Measurements from ENCODE around the gene VPS36.

Gene VPS36

GRCh38 chr13:52399708-52400107, 50.7 kb downstream of the VPS36 start:
- Histone ChIP-seq H3K36me3 (peaks cover 0 to 11% (median 0%) of the 10 kb centered on the region in 11 experiments; a peak in 1 of 22 replicates), H3K27ac (no peak overlapping the region), H3K27me3 (no peaks in the 10 kb centered on the region), H3K4me3 (no peak overlapping the region), H3K9me3 (replicated peaks in 1 of 11) (no peaks in the 10 kb centered on the region; a peak in 1 of 22 replicates), H3K9ac (no peak overlapping the region), H3K4me1 (peaks cover 24 to 38% (median 30%) of the 10 kb centered on the region in 10 experiments), H3K4me2 (0 out of 22 replicates have a peak overlapping the region, but pooled peaks of 1 of the 11 experiments have one; percentile 0), H4K20me1 (no peaks in the 10 kb centered on the region)
- no peak for TF ChIP-seq Cebpa-rat (IDR thresholded peaks at IDR 0.05)

- H3K9me3 ChIP-seq (replicated peaks in 1 of 11) = no peaks in the 10 kb centered on the region; a peak in 1 of 22 replicates
- H3K27me3 ChIP-seq = no peaks in the 10 kb centered on the region
- H3K4me2 ChIP-seq = no peak overlapping the region
- H3K4me1 ChIP-seq = peaks cover 17 to 31% (median 25%) of the 10 kb centered on the region in 10 experiments
- H3K4me3 ChIP-seq = no peak overlapping the region
- peaks cover 0 to 11% (median 0%) of the 10 kb centered on the region in 11 experiments; a peak in 1 of 22 replicates for H3K36me3 ChIP-seq
- no peak overlapping the region for H3K9ac ChIP-seq
- no peaks in the 10 kb centered on the region for H4K20me1 ChIP-seq
- TF ChIP-seq Cebpa-rat (IDR thresholded peaks at IDR 0.05) = no peak
- H3K27ac ChIP-seq = no peak overlapping the region
Measured at GRCh38 chr13:52399046-52399445, 51.4 kb downstream of the VPS36 start.

GRCh38 chr13:52395704-52396103, 54.7 kb downstream of the VPS36 start:
- H3K27me3 ChIP-seq = no peaks in the 10 kb centered on the region
- peaks cover 0 to 11% (median 0%) of the 10 kb centered on the region in 11 experiments; a peak in 1 of 22 replicates for H3K36me3 ChIP-seq
- H3K4me2 ChIP-seq = peak overlapping the region in 6 of 11 experiments; percentile 4 to 67 (median 40); a peak in 10 of 22 replicates
- no peak for TF ChIP-seq Cebpa-rat (IDR thresholded peaks at IDR 0.05)
- peaks cover 0 to 30% (median 14%) of the 10 kb centered on the region in 10 experiments; a peak in 16 of 20 replicates for H3K4me1 ChIP-seq
- no peaks in the 10 kb centered on the region for H4K20me1 ChIP-seq
- no peak overlapping the region for H3K4me3 ChIP-seq
- no peaks in the 10 kb centered on the region; a peak in 1 of 22 replicates for H3K9me3 ChIP-seq (replicated peaks in 1 of 11)
- no peak overlapping the region for H3K9ac ChIP-seq
- no peak overlapping the region for H3K27ac ChIP-seq

- H3K4me2 ChIP-seq = peak overlapping the region in 2 of 11 experiments; percentile 43 to 67; a peak in 2 of 22 replicates
Measured at GRCh38 chr13:52394586-52394985, 55.8 kb downstream of the VPS36 start.

GRCh38 chr13:52393572-52394357, 56.7 kb downstream of the VPS36 start:
- Histone ChIP-seq H3K4me3 (no peak overlapping the region), H3K9ac (no peak overlapping the region), H3K4me1 (peaks cover 0 to 30% (median 10%) of the 10 kb centered on the region in 10 experiments; a peak in 16 of 20 replicates), H3K4me2 (peak overlapping the region in 6 of 11 experiments; percentile 3 to 37 (median 10); a peak in 5 of 22 replicates), H4K20me1 (no peaks in the 10 kb centered on the region), H3K36me3 (peaks cover 0 to 11% (median 0%) of the 10 kb centered on the region in 11 experiments; a peak in 1 of 22 replicates), H3K27me3 (no peaks in the 10 kb centered on the region), H3K9me3 (replicated peaks in 1 of 11) (no peaks in the 10 kb centered on the region; a peak in 1 of 22 replicates), H3K27ac (no peak overlapping the region)
- no peak for TF ChIP-seq Cebpa-rat (IDR thresholded peaks at IDR 0.05)

More at GRCh38 chr13:52394586-52394985, 55.8 kb downstream of the VPS36 start:
- Histone ChIP-seq H3K9me3 (replicated peaks in 1 of 11) (no peaks in the 10 kb centered on the region; a peak in 1 of 22 replicates), H3K27me3 (no peaks in the 10 kb centered on the region), H3K4me1 (peaks cover 0 to 30% (median 12%) of the 10 kb centered on the region in 10 experiments; a peak in 16 of 20 replicates), H3K27ac (no peak overlapping the region), H3K4me3 (no peak overlapping the region), H3K36me3 (peaks cover 0 to 11% (median 0%) of the 10 kb centered on the region in 11 experiments; a peak in 1 of 22 replicates), H3K9ac (no peak overlapping the region), H4K20me1 (no peaks in the 10 kb centered on the region)
- TF ChIP-seq Cebpa-rat (IDR thresholded peaks at IDR 0.05) = no peak

GRCh38 chr13:52387721-52388120, 62.7 kb downstream of the VPS36 start:
- no peak for TF ChIP-seq Cebpa-rat (IDR thresholded peaks at IDR 0.05)
- H3K27ac ChIP-seq = no peak overlapping the region
- H3K9me3 ChIP-seq (replicated peaks in 1 of 11) = peaks cover 0 to 4% (median 0%) of the 10 kb centered on the region in 11 experiments; a peak in 1 of 22 replicates
- H4K20me1 ChIP-seq = no peaks in the 10 kb centered on the region
- H3K4me3 ChIP-seq = no peak overlapping the region
- no peaks in the 10 kb centered on the region for H3K4me1 ChIP-seq
- no peak overlapping the region for H3K9ac ChIP-seq
- no peaks in the 10 kb centered on the region for H3K27me3 ChIP-seq
- peaks cover 0 to 20% (median 0%) of the 10 kb centered on the region in 11 experiments; a peak in 2 of 22 replicates for H3K36me3 ChIP-seq
- H3K4me2 ChIP-seq = no peak overlapping the region

- Histone ChIP-seq H3K9me3 (replicated peaks in 1 of 11) (peaks cover 0 to 6% (median 0%) of the 10 kb centered on the region in 11 experiments; a peak in 1 of 22 replicates), H3K4me2 (no peak overlapping the region), H3K27ac (no peak overlapping the region), H4K20me1 (no peaks in the 10 kb centered on the region), H3K27me3 (no peaks in the 10 kb centered on the region), H3K4me3 (no peak overlapping the region), H3K36me3 (peaks cover 0 to 20% (median 0%) of the 10 kb centered on the region in 11 experiments; a peak in 2 of 22 replicates), H3K9ac (no peak overlapping the region), H3K4me1 (no peaks in the 10 kb centered on the region)
- TF ChIP-seq Cebpa-rat (IDR thresholded peaks at IDR 0.05) = no peak
Measured at GRCh38 chr13:52385870-52386269, 64.6 kb downstream of the VPS36 start.

GRCh38 chr13:52383366-52383765, 67.1 kb downstream of the VPS36 start:
- peaks cover 0 to 6% (median 0%) of the 10 kb centered on the region in 11 experiments; a peak in 1 of 22 replicates for H3K9me3 ChIP-seq (replicated peaks in 1 of 11)
- H3K27me3 ChIP-seq = no peaks in the 10 kb centered on the region
- H3K9ac ChIP-seq = no peak overlapping the region
- H3K4me1 ChIP-seq = no peaks in the 10 kb centered on the region
- H4K20me1 ChIP-seq = no peaks in the 10 kb centered on the region
- TF ChIP-seq Cebpa-rat (IDR thresholded peaks at IDR 0.05) = no peak
- no peak overlapping the region for H3K4me2 ChIP-seq
- peaks cover 0 to 31% (median 1%) of the 10 kb centered on the region in 11 experiments; a peak in 9 of 22 replicates for H3K36me3 ChIP-seq
- no peak overlapping the region for H3K4me3 ChIP-seq
- H3K27ac ChIP-seq = no peak overlapping the region

- Histone ChIP-seq H3K4me1 (no peaks in the 10 kb centered on the region), H3K4me2 (no peak overlapping the region), H3K9ac (no peak overlapping the region), H3K9me3 (replicated peaks in 1 of 11) (peaks cover 0 to 6% (median 0%) of the 10 kb centered on the region in 11 experiments; a peak in 1 of 22 replicates), H3K27ac (no peak overlapping the region), H3K4me3 (no peak overlapping the region), H3K36me3 (peaks cover 0 to 21% (median 9%) of the 10 kb centered on the region in 11 experiments; a peak in 10 of 22 replicates), H4K20me1 (no peaks in the 10 kb centered on the region), H3K27me3 (no peaks in the 10 kb centered on the region)
- no peak for TF ChIP-seq Cebpa-rat (IDR thresholded peaks at IDR 0.05)
Measured at GRCh38 chr13:52378312-52378711, 72.1 kb downstream of the VPS36 start.

Measured in BLaER1 treated with 17β-estradiol and CSF1 and Interleukin-3, amounts not matched to agents 10 nM and 100 nM (cell line).